Measurements from ENCODE around the gene HOXB3. TPM values are rescaled to one million over a fixed set of nuclear protein-coding genes. Genes with fewer than 3 reads are reported as not detected.
A peak's percentile ranks its signal among the peaks of the same experiment; 100 is the strongest.

HOXB3 gene
- total and polyA plus RNA-seq, 10 donors: 3.6 to 23.1 (median 8.8) TPM

DNA sequence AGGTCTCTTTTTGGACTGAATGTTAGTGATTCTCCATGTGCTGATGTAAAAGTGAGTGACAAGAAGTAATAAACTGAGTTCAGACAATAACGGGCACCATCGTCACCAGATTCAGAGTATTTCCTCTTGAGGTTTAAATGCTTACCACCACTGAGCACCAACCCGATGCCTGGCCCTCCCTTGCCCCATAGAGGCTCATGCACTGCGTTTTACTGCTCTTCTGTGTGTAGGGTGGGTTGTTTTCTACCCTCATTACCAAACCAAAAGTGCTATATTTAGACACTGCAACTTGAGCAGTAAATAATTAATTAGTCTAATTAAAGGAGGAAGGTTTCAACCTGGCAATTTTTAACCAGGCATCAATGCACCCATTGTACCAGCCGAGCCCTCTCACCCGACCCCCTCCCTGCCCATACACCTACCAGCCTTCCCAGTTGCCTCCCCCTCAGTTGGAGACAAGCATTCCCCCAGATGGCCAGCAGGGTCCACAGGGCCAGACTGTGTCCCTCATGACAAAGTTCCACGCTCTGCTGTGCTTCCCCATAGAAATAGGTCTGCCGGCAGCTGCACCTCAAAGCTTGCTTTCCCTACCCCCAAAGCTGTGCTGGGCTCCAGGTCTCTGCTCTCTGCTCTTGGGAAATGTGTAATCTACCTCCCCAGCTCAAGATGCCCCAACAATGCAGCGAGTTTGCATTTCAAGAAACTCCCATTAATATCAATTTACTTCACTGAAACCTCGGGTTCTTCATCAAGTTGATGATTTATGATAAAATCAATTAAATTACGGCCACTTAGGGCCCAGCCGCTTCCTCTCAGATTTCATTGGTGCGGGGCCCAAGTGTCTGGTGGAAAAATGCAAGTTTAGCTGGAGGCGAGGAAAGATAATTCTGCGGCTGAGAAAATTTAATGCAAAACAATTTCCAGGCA is 27.9 kb downstream of the HOXB3 start:
- peak overlapping the region in 2 of 8 donors; percentile 42 to 59 for H3K4me3 ChIP-seq
- H3K27me3 ChIP-seq (replicated peaks in 1 of 7): peaks cover 0 to 69% (median 8%) of the 10 kb centered on the region in 7 donors
- no peak for DNase-seq
- TF ChIP-seq, protein P1, sequence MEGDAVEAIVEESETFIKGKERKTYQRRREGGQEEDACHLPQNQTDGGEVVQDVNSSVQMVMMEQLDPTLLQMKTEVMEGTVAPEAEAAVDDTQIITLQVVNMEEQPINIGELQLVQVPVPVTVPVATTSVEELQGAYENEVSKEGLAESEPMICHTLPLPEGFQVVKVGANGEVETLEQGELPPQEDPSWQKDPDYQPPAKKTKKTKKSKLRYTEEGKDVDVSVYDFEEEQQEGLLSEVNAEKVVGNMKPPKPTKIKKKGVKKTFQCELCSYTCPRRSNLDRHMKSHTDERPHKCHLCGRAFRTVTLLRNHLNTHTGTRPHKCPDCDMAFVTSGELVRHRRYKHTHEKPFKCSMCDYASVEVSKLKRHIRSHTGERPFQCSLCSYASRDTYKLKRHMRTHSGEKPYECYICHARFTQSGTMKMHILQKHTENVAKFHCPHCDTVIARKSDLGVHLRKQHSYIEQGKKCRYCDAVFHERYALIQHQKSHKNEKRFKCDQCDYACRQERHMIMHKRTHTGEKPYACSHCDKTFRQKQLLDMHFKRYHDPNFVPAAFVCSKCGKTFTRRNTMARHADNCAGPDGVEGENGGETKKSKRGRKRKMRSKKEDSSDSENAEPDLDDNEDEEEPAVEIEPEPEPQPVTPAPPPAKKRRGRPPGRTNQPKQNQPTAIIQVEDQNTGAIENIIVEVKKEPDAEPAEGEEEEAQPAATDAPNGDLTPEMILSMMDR (IDR thresholded peaks at IDR 0.05 in 8 of 11, conservative IDR thresholded peaks at IDR 0.05 in 3 of 11): peak in 1 of 11 experiments; percentile 25
- TF ChIP-seq POLR2AphosphoS5 (IDR thresholded peaks at IDR 0.05): no peak
- no peaks in the 10 kb centered on the region for H3K9me3 ChIP-seq
- no peaks in the 10 kb centered on the region for H3K36me3 ChIP-seq
- peak overlapping the region in 6 of 8 donors; percentile 25 to 89 (median 64) for H3K27ac ChIP-seq
- intact Hi-C loops (cut with DNase I; ENCODE audit: low total_unique reads): no loop called here
- H3K4me1 ChIP-seq: peaks cover 0 to 73% (median 8%) of the 10 kb centered on the region in 6 donors
- WGBS, 5 donors: 62 to 67% (median 65%) methylated on average over 15 of the region's 15 CpGs

DNA sequence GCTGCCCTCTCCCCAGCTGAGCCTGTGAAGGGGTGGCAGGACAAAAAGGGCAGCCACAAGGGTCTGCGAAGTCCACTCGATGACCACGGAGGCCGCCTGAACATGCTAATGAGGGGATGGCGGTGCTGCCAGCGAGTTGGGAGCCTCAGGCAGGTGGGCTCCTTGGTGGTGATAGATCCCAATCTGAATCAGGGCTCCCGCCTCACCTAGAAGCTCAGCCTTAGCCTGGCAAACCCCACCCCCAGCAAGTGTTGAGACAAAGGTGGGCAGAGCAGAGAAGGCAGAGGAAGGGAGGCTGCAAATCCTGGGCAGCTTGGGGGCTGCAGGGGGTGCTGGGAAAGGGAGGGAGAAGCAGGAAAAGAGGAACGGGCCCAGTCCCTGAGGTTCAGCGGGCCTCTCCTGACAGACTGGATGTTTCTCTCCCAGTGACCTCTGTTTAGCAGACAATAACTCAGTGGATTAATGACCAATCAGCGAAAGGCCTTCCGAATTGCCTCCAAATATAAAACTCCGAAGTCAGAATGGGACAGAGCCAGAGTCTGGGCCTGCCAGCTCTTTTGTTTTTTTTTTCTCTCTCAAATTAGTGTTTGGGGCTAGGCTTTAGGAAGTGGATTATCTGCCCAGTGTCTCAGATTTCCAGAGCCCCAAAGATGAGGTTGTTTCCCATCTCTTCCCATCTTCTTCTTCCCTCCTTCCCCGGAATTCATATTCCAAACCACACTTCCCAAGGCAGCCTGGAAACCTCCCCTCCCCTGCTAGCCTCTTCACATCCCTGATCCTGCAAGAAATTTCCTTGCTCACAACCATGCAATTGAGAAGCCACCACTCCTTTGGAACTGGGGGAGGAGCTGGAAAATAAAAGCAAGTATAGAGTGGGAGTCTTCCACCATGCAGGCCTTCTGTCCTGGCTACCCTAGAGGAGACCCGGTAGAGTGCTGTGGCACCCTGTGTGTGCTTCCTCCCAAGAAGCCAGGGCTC is 29.9 kb downstream of the HOXB3 start:
- peak overlapping the region in 7 of 8 donors; percentile 5 to 94 (median 55) for H3K27ac ChIP-seq
- 72 to 79% (median 78%) methylated on average over 13 to 14 of the region's 14 CpGs for WGBS, 5 donors
- H3K27me3 ChIP-seq (replicated peaks in 1 of 7): peaks cover 0 to 70% (median 8%) of the 10 kb centered on the region in 7 donors
- TF ChIP-seq POLR2AphosphoS5 (IDR thresholded peaks at IDR 0.05): no peak
- TF ChIP-seq, protein P1 (IDR thresholded peaks at IDR 0.05 in 8 of 11, conservative IDR thresholded peaks at IDR 0.05 in 3 of 11): no peak
- no peak for TF ChIP-seq POLR2A (IDR thresholded peaks at IDR 0.05)
- intact Hi-C loops (cut with DNase I; ENCODE audit: low total_unique reads): no loop called here
- no peak overlapping the region for H3K4me3 ChIP-seq
- no peaks in the 10 kb centered on the region for H3K9me3 ChIP-seq
- no peak for DNase-seq
- peaks cover 0 to 75% (median 16%) of the 10 kb centered on the region in 6 donors for H3K4me1 ChIP-seq
- H3K36me3 ChIP-seq: no peaks in the 10 kb centered on the region

DNA sequence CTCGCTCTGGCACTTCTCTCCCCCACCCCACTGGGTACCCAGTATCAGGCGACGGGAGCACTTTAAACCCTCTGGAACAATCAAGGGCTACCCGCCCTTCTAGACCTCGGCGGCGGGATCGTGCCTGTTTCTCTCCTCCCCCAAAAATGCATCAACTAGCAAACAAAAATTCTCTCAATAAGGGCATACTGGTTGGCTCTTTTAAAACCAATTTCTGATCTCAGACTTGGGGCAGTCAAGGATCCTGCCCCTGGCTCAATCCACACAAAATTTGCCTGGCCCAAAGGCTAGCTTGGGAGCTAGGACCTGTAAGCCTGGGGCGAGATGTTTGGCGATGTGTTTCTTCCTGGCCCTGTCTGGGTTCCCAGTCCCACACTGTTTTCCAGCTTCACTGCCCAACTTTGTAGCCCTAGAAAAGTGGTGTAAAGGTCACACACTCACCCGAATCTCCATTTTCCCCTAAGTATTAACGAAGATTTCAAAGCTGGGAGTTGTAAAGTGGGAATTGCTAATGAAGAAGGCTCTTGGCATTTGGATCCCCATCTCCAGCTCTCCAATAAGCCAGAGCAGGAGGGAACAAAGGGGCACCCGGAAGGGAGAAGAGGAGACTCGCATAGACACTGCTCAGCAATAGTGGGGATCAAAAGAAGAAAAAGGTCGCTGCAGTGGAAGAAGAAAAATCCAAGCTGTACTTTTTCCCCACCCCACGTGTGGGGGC is 30.8 kb downstream of the HOXB3 start:
- Histone ChIP-seq H3K4me3 (no peak overlapping the region), H3K4me1 (peaks cover 0 to 68% (median 16%) of the 10 kb centered on the region in 6 donors), H3K9me3 (no peaks in the 10 kb centered on the region), H3K27ac (peak overlapping the region in 7 of 8 donors; percentile 5 to 94 (median 55)), H3K27me3 (replicated peaks in 1 of 7) (peaks cover 0 to 70% (median 8%) of the 10 kb centered on the region in 7 donors), H3K36me3 (no peaks in the 10 kb centered on the region)
- TF ChIP-seq POLR2AphosphoS5 (IDR thresholded peaks at IDR 0.05) (no peak), POLR2A (IDR thresholded peaks at IDR 0.05) (no peak)
- TF ChIP-seq, protein P1 (IDR thresholded peaks at IDR 0.05 in 8 of 11, conservative IDR thresholded peaks at IDR 0.05 in 3 of 11): no peak
- no peak for DNase-seq
- WGBS, 5 donors: 72 to 91% (median 81%) methylated on average over 16 of the region's 16 CpGs
- intact Hi-C loops (cut with DNase I; ENCODE audit: low total_unique reads): no loop called here

All from spleen (tissue), 11 donors.